ENCODE measurements around the gene MAPK11.

GRCh38 chr22:50258361-50259292, 11.6 kb downstream of the MAPK11 start:
- no peak for TF ChIP-seq CTCF (conservative IDR thresholded peaks at IDR 0.05 in 1 of 2, IDR thresholded peaks at IDR 0.05 in 1 of 2; ENCODE audit: low read depth in 1 of 2, low read length in 2 of 2)
- no peak for TF ChIP-seq EZH2 (IDR thresholded peaks at IDR 0.05; ENCODE audit: low read length, missing control alignments)

Measured in fibroblast of lung (primary cell).